NCI-H69 (cell line): ENCODE data around the gene THADA.
"Not testable (repeated sequence)": the region's sequence is repeated elsewhere in the genome, so short reads cannot be mapped to it uniquely, and the experiment has no call there.

Experiments used
- DNase-seq: peaks from one replicate; lab custom pipeline; 2025; lab: John Stamatoyannopoulos, UW

THADA gene

DNA sequence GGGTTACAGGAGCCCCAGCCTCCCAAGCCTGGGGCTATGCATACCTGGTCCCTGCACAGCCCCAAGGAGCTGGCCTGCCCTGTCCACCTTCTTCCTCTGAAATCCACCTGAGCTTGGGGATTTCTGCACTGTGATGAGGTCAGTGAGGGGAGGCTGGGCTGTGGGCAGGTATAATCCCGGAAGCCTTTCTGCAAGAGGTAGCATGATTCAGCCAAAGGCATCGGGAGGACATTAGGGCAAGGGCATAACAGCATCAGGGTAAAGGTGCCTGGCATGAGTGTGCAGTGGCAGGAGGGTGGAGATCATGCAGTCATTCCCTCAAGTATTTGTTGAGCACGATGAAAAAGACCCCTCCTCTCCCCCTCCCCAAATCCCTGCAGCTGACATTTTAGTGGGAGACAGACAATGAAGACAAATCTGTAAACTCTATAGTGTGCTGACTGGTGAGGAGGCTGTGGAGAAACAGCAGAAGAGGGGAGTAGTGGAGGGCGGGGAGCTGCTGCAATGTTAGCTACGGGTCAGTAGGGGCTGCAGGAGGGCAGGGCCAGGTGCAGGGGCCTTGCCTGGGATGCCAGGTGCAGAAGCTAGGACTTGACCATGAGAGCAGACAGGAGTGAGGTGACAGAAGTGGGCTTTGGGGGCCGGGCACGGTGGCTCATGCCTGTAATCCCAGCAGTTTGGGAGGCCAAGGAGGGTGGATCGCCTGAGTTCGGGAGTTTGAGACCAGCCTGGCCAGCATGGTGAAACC, 388.1 kb downstream of the THADA start:
- no peak for DNase-seq

DNA sequence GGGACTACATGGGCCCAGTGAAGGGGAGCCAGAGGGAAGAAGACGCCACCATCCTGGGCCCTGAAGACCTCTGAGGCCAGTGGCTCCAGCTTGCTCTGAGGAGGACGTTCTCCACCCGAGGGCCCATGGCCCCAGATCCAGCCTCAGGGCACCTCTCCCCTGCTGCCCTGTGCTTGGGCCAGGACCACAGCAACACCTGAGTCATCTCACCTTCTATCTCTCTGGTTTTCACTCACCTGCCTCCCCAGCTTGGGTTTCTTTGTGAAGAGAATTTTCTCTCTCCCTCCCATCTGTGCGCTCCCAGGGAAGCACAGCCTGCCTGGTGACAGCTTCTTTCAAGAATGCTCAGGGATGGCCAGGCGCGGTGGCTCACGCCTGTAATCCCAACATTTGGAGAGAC, 389.2 kb downstream of the THADA start:
- no peak for DNase-seq

- no peak for DNase-seq
Observed at GRCh38 chr2:43203373-43203772, 392.5 kb downstream of the THADA start.

GRCh38 chr2:43202289-43202688, 393.5 kb downstream of the THADA start:
- DNase-seq = no peak

DNA sequence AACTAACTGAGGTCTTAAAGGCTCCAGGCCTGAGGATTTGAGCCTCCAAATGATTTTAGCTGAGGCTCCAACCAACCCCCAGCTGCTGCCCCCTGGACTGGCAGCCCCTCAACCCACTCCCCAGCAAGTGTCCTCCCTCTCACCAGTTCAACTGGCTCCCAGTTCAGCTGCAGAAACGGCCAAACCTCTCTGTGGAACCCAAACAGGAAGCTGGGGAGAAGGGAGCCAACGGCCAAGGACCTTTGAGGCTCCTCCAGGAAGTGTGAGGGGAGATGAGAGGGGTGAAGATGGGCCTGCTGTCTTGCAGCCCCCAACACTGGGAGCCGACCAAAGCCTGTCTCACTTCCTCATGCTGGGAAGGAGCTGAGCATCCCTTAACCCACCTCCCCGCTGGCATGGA, 394.3 kb downstream of the THADA start:
- DNase-seq = no peak

GRCh38 chr2:43201016-43201415, 394.8 kb downstream of the THADA start:
- DNase-seq = no peak

GRCh38 chr2:43199492-43200488, 396.0 kb downstream of the THADA start:
- peak; percentile 36 for DNase-seq

DNA sequence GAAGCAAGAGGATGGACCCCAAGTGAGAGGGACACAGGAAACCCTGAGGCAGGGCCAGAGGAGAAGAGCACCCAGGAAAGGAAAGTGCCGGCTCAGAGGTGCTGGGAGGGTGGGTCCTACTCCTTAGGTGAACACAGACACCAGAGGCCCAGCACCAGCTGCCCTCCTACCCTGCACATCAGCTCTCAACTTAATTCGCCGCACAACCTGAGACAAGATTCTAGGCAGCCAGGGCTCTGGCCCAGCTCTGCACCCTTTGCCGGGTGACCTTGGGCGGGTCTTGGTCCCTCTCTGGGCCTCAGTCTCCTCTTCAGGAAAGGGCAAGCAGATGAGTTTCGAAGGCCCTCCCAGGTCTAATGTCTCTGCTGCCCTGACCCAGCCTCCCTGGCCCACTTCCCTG, 397.6 kb downstream of the THADA start:
- no peak for DNase-seq

GRCh38 chr2:43197588-43197896, 398.3 kb downstream of the THADA start:
- no peak for DNase-seq

- no peak for DNase-seq
Observed at GRCh38 chr2:43196768-43197587, 398.9 kb downstream of the THADA start.

- no peak for DNase-seq
Observed at GRCh38 chr2:43194121-43194869, 401.5 kb downstream of the THADA start.

DNA sequence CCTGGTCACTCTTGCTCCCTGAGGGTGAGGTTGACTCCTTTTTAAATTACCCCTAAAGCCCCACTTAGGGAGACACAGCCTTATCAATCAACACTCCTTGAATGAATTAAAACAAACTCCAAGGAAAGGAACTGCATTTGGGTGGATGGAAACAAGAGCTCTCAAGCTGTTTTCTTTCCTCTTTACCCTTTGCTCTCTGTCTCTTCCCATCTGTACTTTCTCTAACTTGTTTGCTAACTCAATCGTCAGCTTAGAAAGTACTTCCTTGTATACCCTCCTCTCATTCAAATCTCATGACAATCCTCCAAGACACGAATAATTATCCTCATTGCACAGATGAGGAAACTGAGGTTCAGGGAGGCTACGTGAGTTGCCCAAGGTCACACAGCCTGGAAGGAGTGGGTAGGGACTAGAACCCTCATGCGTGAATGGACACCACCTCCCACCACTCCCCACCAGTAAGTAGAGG, 402.2 kb downstream of the THADA start:
- DNase-seq = no peak

DNA sequence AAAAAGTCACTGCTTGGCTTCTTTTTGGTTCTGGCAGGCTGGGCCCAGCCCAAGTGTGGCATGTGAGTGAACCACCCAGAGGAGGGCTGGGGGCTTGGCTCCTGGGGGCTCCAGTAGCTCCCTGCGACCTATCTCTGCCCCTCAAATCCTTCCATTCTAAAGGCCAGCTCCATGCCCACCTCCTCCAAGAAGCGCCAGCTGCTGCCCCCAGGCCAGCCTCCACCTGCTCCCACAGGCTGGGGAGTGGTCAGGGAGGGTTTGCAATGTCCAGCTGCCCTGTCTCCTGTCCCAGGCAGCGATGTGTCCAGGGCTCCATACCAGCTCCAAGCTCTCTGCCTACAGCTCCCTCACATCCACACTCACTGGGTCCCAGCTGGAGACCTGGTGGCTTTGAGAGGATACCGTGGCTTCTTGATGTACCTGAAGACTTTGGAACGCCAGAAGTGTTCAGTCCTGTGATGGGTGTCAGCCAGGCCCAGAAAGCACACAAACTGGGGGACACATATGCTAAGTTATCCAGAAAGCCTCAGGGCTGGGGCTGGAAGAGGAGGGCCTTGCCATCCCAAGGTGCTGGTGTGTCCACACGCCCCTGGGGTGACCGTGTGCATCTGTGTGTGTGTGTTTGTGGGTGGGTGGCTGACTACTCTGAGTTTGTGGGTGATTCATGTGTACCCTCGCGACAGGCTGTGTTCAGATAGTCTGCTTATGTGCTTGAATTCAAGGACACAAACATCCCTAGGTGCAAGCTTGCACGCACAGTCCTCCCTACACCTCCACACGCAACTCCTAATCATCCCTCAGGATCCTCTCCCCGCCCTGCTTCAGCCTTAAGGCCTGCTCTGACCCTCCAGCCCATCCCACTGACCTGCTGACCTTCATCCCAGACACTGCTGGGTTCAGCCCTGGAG, 402.8 kb downstream of the THADA start:
- DNase-seq = no peak

- DNase-seq = no peak
Observed at GRCh38 chr2:43191947-43192516, 403.8 kb downstream of the THADA start.

DNA sequence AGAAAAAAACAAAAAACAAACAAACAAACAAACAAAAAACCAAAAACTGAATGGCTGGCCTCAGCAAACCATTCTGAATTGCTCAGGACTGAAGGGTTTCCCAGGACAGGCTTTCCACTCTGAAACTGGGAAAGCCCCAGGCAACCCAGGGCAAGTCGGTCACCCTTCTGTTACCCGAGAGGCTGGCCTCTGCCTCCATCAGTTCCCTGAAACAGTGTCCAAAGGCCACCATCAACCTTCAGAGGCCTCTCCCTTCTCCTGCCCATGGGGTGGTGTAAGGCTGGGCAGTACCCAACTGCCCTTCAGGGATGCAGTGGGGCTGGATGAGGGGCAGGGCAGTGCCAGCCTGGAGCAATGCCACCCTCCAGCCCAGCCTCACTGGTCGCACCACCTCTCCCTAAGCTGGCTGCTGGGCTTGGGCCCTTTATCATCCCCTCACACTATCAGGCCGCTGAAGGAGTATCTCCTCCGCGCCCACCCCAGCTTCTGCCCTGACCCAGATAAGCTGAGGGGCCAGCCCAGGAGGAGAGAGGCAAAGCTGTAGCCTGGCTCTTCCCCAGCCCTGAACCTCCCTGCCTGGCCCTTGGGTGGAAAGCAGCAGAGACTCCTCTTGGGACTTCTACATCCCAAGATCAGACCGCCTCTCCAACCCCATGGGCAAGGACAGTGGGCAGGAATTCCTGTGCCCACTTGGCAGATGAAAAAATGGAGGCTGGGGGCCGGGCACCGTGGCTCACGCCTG, 405.4 kb downstream of the THADA start:
- no peak for DNase-seq

- not testable (repeated sequence) for DNase-seq
Observed at GRCh38 chr2:43189861-43190260, 406.0 kb downstream of the THADA start.

- no peak for DNase-seq
Observed at GRCh38 chr2:43188561-43189386, 407.1 kb downstream of the THADA start.

DNA sequence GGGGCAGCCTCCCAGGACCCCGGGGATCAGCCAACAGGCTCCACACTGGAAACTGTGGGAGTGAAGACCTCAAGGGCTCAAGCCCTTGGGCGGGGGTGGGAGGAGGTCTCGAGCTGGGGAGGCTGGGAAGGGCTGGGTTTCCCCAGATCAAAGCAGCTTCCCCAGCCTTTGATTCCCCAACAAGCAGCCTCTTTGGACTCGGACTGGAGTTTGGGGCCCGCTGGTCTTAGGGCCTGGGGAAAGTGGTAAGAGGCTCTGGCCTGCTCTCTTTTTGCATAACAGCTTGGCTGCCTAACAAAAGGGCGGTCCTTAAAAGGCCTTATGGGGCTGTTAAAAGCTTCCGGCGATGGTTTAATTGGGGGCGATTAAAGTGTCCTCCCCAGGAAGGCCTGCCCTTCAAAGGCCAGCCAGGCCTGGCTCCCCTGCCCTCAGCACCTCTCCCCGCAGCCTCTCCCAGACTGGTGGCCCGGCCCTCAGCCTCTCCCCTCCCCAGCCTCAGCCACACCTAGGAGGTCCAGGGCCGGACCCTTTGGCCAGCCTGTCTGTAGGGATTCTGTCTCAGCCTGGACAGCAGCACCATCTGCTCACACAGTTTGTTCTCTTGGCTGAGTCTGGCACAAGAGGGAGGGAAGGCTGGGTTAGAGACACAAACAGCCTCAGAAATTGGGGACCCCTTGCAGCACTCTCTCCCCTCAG, 409.0 kb downstream of the THADA start:
- no peak for DNase-seq
